UCSD-AML1 (cell line): Measurements from ENCODE around the gene PRKCZ.

Experiments
- DNase-seq: peaks from one replicate; lab custom pipeline; 2025; ENCODE audit not compliant: unreplicated experiment; lab: John Stamatoyannopoulos, UW

PRKCZ gene

DNA sequence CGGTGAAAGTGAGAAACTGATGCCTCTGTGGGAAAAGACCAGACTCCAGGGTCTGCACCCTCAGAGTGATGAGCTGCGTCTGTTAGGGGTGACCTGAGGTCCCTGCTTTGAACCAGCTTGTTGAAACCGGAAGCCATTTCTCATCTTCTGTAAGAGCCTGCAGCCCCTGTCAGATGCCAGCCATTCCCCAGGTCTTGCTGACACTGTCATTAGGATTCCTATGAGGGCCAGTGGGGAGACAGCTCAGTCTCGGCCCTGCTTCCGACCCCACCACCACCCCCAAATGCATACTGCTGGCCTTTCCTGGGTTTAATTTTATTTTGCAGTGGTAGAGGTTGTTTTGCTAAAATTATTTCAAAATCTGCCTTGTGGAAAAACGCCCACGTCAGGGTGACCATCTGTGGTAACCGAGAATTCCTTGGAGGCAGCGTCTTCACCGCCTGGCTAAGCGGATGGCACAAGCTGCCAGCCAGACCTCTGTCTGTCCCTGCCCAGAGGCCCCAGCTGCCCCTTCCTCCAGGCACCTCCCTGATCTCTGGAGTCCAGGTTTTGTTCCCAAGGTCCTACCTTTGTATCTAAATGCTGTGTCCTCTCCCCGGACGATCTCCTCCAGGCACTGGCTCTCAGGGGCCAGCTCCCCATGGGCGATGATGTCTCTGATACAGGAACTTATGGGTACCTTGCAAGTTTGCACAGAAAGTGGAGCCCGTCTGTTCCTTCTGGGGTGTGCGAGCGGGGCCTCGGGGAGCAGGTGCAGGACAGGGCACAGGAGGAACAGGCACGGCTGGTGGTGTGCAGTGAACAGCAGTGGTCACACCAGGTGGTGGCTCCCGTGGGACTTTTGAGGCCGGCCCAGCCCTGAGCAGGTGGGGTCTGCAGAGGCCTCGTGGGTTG, 49.9 kb downstream of the PRKCZ start:
- DNase-seq: no peak

DNA sequence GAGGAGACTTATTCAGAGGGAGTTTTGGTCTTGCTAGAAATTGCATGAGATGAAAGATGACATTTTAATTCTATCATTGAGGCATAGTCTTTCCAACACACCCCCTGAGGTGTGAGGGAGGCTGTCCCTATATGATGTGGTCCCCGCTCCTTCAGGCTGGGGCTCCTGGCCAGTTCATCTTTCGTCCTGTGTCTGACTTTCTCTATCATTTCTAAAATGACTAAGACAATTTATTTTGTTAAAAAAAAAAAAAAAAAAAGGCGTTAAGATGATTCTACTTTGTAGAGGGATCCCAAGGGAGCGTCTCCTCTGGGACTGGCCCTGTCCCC, 50.5 kb downstream of the PRKCZ start:
- DNase-seq: no peak

DNA sequence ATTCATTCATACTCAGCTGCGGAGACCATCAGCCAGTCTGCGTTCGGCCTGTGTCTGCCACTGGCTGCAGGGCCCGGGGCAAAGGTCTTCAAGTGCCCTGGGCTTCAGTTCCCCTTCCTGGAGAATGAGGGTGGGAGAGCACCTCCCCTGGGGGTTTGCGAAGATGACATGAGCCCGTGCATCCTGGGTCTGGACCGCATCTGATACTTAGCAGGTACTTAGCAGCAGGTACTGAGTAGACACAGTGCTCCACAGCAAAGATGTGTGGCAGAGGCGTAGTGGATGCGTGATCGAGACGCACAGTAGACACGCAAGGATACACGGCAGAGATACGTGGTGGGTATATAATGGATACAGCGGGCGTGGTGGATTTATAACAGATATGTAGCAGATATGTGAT, 51.3 kb downstream of the PRKCZ start:
- DNase-seq: no peak

GRCh38 chr1:2101946-2102345, 51.7 kb downstream of the PRKCZ start:
- no peak for DNase-seq

- no peak for DNase-seq
Observed at GRCh38 chr1:2102753-2103152, 52.5 kb downstream of the PRKCZ start.

DNA sequence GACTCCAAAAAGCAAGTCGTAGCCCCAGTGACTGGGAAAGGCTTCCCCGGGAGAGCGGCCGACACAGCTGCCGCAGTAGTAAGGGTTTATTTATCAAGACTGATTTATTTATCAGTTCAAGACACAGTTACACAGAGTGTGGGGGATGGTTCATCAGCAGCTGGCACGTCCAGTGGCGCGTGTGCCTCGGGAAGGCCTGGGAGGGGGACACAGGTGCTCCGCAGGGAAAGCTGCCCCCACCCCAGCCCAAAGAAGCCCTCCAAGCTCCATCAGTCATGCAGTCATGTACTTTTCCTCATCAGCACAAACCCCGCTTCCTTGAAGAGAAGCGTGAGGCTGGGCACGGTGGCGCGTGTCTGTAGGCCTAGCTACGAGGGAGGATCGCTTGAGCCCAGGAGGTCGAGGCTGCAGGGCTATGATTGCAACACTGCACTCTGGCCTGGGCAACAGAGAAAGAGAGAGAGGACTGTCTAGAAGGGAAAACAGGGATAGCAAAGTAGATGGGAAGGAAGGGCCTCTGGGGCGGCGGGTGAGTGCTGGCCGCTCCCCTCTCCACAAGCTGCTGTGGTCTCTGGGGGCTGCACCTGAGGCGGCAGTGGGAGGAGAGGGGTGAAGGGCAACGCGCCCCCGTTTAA, 53.2 kb downstream of the PRKCZ start:
- DNase-seq: no peak

- DNase-seq: no peak
Observed at GRCh38 chr1:2103901-2104590, 53.8 kb downstream of the PRKCZ start.

- DNase-seq: no peak
Observed at GRCh38 chr1:2104621-2105427, 54.6 kb downstream of the PRKCZ start.

GRCh38 chr1:2105781-2106524, 55.7 kb downstream of the PRKCZ start:
- DNase-seq: no peak

DNA sequence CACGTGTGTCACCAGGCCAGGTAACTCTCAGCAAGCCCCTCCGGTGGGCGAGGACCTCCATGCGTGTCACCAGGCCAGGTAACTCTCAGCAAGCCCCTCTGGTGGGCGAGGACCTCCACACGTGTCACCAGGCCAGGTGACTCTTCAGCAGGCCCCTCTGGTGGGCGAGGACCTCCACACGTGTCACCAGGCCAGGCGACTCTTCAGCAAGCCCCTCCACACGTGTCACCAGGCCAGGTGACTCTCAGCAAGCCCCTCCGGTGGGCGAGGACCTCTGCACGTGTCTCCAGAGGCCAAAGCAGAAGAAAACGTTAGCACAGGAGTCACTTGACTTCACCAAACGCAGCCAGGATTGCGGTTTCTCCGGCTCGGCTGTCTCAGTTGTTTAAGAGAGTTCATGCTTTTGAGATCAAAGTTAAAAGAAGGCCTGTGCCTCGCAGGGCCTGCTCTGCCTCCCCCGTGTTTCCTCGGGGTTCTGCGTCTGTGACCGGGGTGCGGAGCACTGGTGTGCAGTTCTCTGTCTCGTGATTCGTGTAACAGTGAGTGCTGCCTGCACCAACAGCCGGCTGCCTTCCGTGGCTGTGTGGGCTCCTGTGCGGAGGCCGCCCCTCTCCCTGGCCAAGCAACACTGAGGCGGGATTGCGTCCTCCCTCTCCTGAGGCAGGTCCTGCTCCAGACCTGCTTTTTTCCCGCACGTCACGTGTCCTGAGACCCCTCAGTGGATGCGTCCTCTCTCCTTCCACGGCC, 56.6 kb downstream of the PRKCZ start:
- DNase-seq: no peak

DNA sequence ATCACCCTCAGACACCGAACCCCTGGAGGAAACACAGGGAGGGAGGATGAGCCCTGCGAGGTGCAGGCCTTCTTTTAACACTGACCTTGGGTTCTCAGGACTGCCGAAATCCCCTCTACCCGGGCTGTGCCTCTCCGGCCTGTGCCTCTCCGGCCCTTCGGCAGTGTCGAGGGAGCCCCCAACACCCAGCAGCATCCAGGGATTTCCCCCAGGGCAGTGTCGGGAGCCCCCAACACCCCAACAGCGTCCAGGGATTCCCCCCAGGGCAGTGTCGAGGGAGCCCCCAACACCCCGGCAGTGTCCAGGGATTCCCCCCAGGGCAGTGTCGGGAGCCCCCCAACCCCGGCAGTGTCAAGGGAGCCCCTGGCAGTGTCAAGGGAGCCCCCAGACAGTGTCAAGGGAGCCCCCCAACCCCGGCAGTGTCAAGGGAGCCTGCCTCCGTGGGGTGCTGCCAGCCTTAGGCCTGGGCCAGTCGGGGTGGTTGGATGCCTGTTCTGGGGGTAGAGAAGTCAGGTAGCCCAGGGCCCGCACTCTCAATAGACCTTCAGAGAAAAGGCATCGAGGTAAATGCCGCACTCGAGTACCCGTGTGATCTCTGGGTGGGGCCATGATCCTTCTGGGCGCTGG, 57.5 kb downstream of the PRKCZ start:
- no peak for DNase-seq

DNA sequence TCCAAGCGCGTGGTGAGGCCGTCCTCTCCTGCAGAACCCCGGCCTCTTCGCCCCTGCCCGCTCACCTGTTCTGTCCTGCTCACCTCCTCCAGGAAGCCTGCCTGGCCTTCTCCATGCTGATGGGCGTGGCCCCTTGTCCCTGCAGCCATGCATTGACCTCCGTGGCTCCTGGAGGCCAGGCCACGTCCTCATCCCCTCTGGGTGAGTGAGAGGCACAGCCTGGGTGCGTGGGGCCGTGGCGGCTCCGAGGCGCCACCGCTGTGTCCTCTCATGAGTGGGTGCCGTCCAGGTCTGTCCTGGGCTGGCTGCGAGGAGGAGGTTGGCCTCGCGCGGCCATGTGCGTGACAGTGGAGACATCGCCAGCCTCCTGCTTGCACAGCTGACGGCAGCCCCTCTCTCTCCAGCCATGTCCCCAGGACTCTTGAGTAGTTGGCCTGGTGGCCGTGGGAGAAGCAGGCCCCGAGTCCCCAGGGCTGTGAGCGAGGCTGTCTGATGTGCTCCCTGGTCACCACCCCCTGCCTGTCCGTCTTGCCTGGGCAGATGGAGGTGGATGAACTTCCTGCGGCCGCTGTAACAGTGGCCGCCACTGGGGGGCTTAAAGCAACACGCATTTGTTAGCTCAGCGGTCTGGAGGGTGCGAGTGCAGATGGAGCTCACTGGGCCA, 58.1 kb downstream of the PRKCZ start:
- DNase-seq: peak; percentile 19

GRCh38 chr1:2108877-2109580, 58.8 kb downstream of the PRKCZ start:
- no peak for DNase-seq

- DNase-seq: no peak
Observed at GRCh38 chr1:2109581-2110021, 59.4 kb downstream of the PRKCZ start.

DNA sequence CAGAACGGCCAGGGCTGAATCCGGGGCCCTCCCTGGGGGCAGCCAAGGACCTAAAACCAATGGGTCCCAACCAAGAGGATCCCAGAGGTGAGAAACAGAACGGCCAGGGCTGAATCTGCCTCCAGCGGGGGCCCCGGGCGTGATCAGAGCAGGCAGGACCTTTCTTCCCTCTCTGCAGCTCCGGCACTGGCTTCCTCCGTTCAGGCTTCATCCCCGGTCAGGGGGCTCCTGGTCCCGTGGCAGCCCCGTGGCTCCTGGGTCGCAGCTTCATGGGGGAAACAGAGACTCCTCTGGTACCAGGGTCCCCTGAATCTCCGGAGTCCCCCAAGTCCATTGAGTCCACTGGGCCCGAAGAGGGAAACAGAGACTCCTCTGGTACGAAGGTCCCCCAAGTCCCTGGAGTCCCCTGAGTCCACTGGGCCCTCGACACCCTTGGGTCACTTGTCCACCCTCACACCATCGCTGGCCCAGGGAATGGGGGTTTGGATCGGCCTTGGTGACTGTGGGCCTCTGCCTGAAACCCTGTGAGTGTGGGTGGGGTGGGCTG, 60.1 kb downstream of the PRKCZ start:
- DNase-seq: no peak

DNA sequence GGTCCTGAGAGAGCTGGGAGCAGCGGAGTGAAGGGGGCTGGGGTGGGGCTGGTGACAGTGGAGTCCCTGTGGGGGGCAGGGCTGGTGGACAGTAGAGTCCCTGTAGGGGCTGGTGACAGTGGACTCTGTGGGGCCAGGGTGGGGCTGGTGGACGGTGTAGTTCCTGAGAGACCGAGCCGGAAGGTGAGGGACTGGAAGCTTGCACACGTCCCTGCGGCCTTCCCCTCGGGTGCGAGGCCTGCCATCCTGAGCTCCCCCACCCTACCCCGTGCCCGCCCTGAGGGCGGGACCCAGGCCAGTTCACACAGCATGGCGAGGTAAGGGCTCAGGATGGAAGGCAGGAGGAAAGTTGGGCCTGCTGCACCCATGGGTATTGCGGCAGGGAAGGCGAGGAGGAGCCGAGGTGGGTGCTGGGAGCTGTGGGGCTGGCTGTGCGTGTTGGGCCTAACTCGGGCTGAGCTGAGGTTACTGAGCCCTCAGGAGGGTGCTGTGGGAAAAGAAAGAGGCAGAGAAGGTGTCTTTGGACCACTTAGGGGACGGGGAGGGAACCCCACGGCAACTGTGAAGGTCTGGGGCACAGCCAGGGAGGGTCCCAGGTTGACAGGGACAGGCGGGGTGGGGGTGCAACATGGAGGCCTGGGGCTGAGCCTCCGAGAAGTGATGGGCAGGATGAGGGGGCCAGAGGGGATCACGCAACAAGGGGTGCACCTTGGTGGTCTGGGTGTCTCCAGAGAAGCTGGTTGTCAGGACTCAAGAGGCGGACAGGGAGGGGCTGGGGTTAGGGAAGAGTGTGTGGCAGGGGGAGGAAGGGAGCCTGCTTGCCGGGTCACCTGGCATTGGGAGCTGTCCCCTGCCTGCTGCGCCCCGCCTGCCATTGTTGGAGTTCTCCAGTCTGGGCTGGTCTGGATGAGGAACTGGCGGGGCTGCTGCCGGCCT, 60.8 kb downstream of the PRKCZ start:
- no peak for DNase-seq

GRCh38 chr1:2111674-2112035, 61.4 kb downstream of the PRKCZ start:
- DNase-seq: no peak
